Activated gamma-delta T cell treated with anti-CD3 and anti-CD28 coated beads, Interleukin-2, amount 50 U/mL, for 16 hours (primary cell): Measurements from ENCODE around the gene ABHD1.
"Not testable (repeated sequence)": the region's sequence is repeated elsewhere in the genome, so short reads cannot be mapped to it uniquely, and the experiment has no call there.

Experiments used
- DNase-seq: peaks from one replicate; pipeline ENCODE4 v3.0.0-alpha.2; 2020; ENCODE audit warnings: low read depth

The ABHD1 gene

DNA sequence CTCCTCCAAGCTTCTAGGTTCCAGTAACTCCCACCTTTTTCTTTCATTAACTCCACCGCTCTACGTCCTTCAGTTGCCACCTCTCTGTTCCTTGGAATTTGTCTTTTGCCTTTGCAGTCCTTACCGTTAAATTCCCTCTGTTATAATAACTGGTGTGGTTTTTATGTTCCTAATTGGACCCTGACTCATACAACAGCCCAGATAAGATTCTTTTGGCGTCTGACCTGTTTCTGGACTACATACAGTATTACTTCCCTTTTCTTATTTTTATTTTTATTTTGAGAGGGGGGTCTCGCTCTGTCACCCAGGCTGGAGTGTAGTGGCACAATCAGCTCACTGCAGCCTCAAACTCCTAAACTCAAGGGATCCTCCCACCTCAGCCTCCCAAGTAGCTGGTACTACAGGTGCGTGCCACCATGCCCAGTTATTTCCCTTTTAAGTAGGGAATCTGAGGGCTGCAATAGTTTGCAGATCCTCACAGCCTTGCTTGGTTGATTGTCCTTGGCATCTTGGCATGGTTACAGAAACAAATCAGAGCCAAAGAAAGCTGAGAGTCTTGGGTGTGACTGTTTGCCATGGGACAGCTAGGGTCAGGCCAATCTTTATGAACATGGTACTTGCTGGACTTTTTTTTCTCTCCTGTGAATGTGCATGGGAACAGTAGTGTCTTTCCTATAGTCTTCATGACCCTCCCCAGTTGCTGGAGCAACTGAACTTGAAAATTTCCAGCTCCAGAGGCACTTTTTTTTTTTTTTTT, 47.1 kb downstream of the ABHD1 start:
- DNase-seq, result no peak

DNA sequence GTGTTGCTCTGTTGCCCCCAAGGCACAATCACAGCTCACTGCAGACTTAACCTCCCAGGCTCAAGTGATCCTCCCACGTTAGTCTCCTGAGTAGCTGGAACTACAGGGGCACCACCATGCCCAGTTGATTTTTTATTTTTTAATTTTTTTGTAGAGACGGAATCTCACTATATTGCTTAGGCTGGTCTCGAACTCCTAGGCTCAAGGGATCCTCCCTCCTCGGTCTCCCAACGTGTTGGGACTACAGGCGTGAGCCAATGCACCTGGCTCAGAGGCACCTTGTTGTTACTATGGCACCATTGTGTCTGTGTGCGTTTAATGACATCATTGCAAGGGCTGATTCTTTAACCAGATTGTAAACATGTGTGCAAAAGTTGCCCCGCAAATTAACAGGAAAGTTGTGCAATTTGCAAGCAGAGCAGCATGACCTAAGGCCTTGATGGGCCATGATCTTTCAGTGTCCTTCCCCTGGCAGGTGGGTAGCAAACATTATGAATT, 47.8 kb downstream of the ABHD1 start:
- no peak for DNase-seq

DNA sequence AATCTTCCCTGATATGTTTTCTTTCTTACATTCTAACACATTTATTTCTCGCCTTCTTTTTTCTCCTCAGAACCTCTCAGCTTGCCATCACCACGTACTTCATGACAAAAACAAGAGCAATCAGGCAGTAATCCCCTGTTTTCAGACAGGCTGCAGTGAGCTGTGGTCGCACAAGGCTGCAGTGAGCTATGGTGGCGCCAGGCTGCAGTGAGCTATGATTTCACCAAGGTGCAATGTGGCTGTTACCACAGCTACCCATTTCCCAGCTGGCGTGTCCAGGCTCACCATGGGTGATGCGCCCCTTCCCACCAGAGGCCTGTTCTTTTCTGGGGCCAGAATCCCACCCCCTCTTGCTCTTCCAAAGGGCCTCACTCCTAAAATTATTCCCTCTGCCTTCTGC, 51.0 kb downstream of the ABHD1 start:
- DNase-seq, result no peak

DNA sequence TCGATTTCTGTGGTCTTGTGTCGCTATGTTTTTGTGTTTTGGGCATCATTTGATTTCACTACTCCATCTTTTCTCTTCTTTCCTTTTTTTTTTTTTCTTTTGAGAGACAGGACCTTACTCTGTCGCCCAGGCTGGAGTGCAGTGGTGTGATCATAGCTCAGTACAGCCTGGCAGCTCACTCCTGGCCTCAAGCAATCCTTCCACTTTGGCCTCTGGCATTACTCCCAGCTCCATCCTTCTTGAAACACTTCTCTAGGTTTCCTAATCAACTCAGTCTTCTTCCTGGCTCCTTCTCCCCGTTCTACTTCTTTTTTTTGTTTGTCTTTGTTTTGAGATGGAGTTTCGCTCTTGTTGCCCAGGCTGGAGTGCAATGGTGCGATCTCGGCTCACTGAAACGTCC, 51.7 kb downstream of the ABHD1 start:
- DNase-seq, result no peak

DNA sequence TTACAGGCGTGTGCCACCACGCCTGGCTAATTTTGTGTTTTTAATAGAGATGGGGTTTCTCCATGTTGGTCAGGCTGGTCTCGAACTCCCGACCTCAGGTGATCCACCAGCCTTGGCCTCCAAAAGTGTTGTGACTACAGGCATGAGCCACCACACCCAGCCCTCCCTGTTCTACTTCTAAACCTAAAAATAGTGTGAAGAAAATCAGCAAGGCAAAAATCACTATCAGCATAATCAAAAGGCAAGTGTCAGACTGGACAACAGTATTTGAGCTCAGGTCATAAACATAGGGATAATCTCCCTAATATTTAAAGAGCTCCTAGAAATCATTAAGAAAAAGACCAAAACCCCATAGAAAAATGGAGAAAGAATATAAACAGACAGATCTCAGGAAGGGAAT, 52.2 kb downstream of the ABHD1 start:
- DNase-seq, result not testable (repeated sequence)

DNA sequence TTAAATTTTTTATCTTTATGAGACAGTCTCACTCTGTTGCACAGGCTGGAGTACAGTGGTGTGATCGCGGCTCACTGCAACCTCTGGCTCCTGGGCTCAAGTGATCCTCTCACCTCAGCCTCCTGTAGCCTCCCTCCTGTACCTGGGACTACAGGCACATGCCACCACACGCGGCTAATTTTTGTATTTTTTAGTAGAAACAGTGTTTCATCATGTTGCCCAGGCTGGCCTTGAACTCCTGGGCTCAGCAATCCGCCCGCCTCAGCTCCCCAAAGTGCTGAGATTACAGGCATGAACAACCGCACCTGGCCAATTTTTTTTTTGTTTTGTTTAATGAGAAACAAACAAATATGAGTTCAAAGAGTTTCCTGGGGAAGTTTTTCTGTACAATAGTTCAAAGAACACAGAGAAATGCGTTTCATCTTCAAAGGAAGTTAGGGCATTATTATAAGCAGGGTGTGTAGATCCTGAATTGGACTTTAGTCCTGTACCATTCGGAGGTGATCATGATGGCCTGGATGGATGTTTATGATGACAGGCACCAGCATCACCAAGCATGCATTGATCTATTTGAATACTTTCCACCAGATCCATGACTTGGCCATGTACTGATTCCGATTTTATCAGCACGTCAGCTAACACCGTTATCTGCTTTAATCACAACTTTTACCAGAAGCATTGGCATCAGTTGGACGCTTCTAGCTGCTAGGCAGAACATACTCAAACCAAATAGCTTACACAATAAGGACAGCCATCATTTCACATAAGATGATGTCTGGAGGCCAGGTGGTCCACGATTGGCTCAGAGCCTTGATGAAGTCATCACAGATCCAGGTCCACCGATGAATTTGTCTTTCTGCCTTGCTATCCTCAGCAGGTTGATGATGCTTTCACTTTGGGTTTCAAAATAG, 54.1 kb downstream of the ABHD1 start:
- DNase-seq, result no peak

DNA sequence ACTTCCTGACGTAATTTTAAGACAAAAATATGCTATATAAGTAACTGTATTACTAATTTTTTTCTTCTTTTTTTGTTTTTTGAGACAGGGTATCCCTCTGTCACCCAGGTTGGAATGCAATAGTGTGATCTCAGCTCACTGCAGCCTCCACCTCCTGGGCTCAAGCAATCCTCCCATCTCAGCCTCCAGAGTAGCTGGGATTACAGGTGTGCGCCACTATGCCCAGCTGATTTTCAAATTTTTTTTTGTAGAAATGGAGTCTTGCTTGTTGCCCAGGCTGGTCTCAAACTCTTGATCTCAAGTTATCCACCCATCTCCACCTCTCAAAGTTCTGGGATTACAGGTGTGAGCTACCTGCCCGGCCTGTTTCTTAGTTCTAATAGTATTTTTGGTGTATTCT, 54.9 kb downstream of the ABHD1 start:
- DNase-seq, result no peak

DNA sequence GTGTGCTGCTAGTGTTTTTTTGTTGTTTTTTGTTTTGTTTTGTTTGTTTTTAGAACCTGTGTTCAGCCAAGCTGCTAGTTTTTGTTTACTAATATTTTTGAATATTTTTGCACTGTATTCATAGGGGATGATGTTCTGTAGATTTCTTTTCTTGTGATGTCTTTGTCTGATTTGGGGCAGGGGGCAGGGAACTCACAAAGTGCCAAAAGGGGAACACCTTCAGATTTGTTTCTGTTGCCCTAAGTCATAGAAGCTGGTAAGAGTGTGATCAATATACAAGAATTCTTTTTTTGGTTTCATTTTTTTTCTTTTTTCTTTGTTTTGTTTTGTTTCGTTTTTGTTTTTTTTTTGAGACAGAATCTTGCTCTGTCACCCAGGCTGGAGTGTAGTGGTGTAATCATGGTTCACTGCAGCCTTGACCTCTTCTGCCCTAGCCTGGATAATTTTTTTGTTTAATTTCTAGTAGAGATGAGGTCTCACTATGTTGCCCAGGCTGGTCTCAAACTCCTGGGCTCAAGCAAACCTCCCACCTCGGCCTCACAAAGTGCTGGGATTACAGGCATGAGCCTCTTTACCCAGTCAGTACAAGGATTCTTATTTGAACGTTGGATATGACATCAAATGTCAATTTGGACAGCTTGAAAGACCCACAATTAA, 55.9 kb downstream of the ABHD1 start:
- DNase-seq, result no peak
